Keratinocyte (primary cell): ENCODE data around the gene HTR2B. TPM values are rescaled to one million over a fixed set of nuclear protein-coding genes. Genes with fewer than 3 reads are reported as not detected.

Experiments
- DNase-seq: peaks from one replicate; pipeline ENCODE4 v3.0.0-alpha.2; 2011; ENCODE audit warnings: low read depth, missing footprints, low spot score
- FAIRE-seq: peaks from 2 replicates; lab custom pipeline; 2011; peaks lifted over from hg19 to GRCh38; lab: Jason Lieb, UNC
- H2AFZ ChIP-seq: 2 replicates; pipeline ENCODE4 v1.6.0; 2012; ENCODE audit warnings: low read length, control low read depth, inconsistent platforms; ENCODE audit not compliant: control insufficient read depth
- H3K27ac ChIP-seq: 2 replicates; pipeline ENCODE4 v1.5.1; 2011; ENCODE audit warnings: low read length; ENCODE audit not compliant: control insufficient read depth, insufficient read depth
- H3K27me3 ChIP-seq: 3 replicates; pipeline ENCODE4 v1.6.0; 2011; ENCODE audit warnings: low read length; ENCODE audit not compliant: control insufficient read depth, insufficient read depth; ENCODE audit errors: extremely low read depth
- H3K36me3 ChIP-seq, 2 experiments: 2 replicates in 1 of 2; 3 replicates in 1 of 2; pipeline ENCODE4 v1.5.1; 2011; ENCODE audit warnings: low read length in 2 of 2, mild to moderate bottlenecking in 1 of 2; ENCODE audit not compliant: control insufficient read depth in 2 of 2, insufficient read depth in 2 of 2; ENCODE audit errors: extremely low read depth in 1 of 2
- H3K4me1 ChIP-seq: 3 replicates; pipeline ENCODE4 v1.5.1; 2011; ENCODE audit warnings: low read length; ENCODE audit not compliant: control insufficient read depth, insufficient read depth; ENCODE audit errors: extremely low read depth
- H3K4me2 ChIP-seq: 3 replicates; pipeline ENCODE4 v1.6.0; 2011; ENCODE audit warnings: low read depth, low read length; ENCODE audit not compliant: control insufficient read depth, insufficient read depth; ENCODE audit errors: extremely low read depth
- H3K4me3 ChIP-seq, 3 experiments: fragments of 200-600 bp in 1 of 3; sonication (generic) in 1 of 3; 2 replicates in 2 of 3; 3 replicates in 1 of 3; pipeline ENCODE4 v1.5.1; 2011 to 2016; ENCODE audit warnings: low read length in 3 of 3, mild to moderate bottlenecking in 3 of 3, control low read depth in 2 of 3, inconsistent platforms in 1 of 3, low read depth in 1 of 3, mixed read lengths in 1 of 3, mixed run types in 1 of 3, moderate library complexity in 1 of 3; ENCODE audit not compliant: control insufficient read depth in 2 of 3, insufficient read depth in 2 of 3; ENCODE audit errors: extremely low read depth in 1 of 3
- H3K79me2 ChIP-seq: 2 replicates; pipeline ENCODE4 v1.6.0; 2012; ENCODE audit warnings: low read length; ENCODE audit not compliant: control insufficient read depth, insufficient read depth
- H3K9ac ChIP-seq: 3 replicates; pipeline ENCODE4 v1.6.0; 2011; ENCODE audit warnings: low read length; ENCODE audit not compliant: control insufficient read depth, insufficient read depth; ENCODE audit errors: extremely low read depth
- H3K9me1 ChIP-seq: 3 replicates; pipeline ENCODE4 v1.6.0; 2011; ENCODE audit warnings: low read length; ENCODE audit not compliant: control insufficient read depth, insufficient read depth; ENCODE audit errors: extremely low read depth
- H3K9me3 ChIP-seq: 2 replicates; pipeline ENCODE4 v1.5.1; 2012; ENCODE audit warnings: low read depth, low read length; ENCODE audit not compliant: control insufficient read depth
- H4K20me1 ChIP-seq: 3 replicates; pipeline ENCODE4 v1.6.0; 2011; ENCODE audit warnings: low read length; ENCODE audit not compliant: control insufficient read depth, insufficient read depth; ENCODE audit errors: extremely low read depth
- EZH2 ChIP-seq: IDR thresholded peaks from one replicate; pipeline ENCODE4 v1.6.1; 2012; ENCODE audit warnings: inconsistent platforms, mild to moderate bottlenecking, low read length, moderate library complexity
- dilution Hi-C: fragments of 300-500 bp; cut with MboI; formaldehyde crosslinking; loops from one replicate; pipeline ENCODE4 v1.7.0; 2020; ENCODE audit warnings: low sequenced_read_pairs; ENCODE audit not compliant: extremely low pct_ligation_motif_present
- polyA plus RNA-seq, 5 experiments: library from polyadenylated mRNA; depleted of rRNA in 3 of 5; stranded (reverse) in 3 of 5; stranded (forward) in 1 of 5; unstranded in 1 of 5; fragments of >200 nt; gene quantifications; 1 replicate in 1 of 5; 2 replicates in 3 of 5; 3 replicates in 1 of 5; pipeline versions ENCODE4 v1.2.1 to v1.2.3, GENCODE V29; 2011 to 2012; ENCODE audit warnings: missing spikeins in 2 of 5, low read depth in 1 of 5, low replicate concordance in 1 of 5
- small RNA-seq, 3 experiments: library from RNA; depleted of rRNA; stranded (forward); fragments of <200 nt; gene quantifications; one replicate each; pipeline ENCODE3, GENCODE V24; 2012; ENCODE audit warnings: low read depth in 3 of 3, low replicate concordance in 1 of 3; ENCODE audit not compliant: insufficient read length in 3 of 3
- TF ChIP-seq, protein P1 (sequence below), 3 experiments: IDR thresholded peaks in 1 of 3; conservative IDR thresholded peaks in 1 of 3; optimal IDR thresholded peaks in 1 of 3; 2 replicates in 2 of 3; 3 replicates in 1 of 3; pipeline versions ENCODE3 to v1.5.1; 2011; ENCODE audit warnings: low read length in 3 of 3, mild to moderate bottlenecking in 3 of 3, moderate library complexity in 2 of 3, control low read depth in 1 of 3, inconsistent platforms in 1 of 3; ENCODE audit not compliant: insufficient read depth in 2 of 3; ENCODE audit errors: extremely low read depth in 1 of 3

The HTR2B gene
- polyA plus RNA-seq, 1 donor (not counting 4 experiments of a cell fraction or from before 2014, with no cell fraction given): not detected

DNA sequence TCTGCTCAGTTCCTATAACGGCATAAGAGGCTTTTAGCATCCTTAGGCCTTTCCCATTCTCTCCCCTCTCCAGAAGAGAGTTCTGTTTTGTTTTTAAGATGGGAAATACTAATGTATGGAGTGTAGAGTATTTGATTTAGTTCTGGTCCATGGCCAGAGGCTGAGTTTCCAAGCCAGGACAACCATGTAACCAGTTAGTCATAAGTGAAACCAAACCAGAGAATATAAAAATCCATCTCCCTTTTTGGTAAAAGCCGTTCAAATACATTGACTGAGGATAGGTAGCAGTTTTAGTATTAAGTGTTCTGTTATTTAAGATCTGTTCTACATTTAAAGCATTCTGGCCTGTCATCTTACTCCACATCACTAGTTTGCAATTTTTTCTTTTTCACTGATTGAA, 65.1 kb downstream of the HTR2B start:
- H3K9ac ChIP-seq: no peak overlapping the region
- no peaks in the 10 kb centered on the region for H3K9me1 ChIP-seq
- DNase-seq (no peak), FAIRE-seq (no peak)
- H3K9me3 ChIP-seq: no peaks in the 10 kb centered on the region
- H3K4me3 ChIP-seq: no peak overlapping the region
- no peak overlapping the region for H2AFZ ChIP-seq
- peaks cover 12 to 15% of the 10 kb centered on the region in 2 experiments for H3K36me3 ChIP-seq
- H4K20me1 ChIP-seq: no peaks in the 10 kb centered on the region
- H3K4me2 ChIP-seq: peak overlapping the region; percentile 94
- H3K27me3 ChIP-seq: no peaks in the 10 kb centered on the region
- TF ChIP-seq EZH2: no peak
- TF ChIP-seq, protein P1, sequence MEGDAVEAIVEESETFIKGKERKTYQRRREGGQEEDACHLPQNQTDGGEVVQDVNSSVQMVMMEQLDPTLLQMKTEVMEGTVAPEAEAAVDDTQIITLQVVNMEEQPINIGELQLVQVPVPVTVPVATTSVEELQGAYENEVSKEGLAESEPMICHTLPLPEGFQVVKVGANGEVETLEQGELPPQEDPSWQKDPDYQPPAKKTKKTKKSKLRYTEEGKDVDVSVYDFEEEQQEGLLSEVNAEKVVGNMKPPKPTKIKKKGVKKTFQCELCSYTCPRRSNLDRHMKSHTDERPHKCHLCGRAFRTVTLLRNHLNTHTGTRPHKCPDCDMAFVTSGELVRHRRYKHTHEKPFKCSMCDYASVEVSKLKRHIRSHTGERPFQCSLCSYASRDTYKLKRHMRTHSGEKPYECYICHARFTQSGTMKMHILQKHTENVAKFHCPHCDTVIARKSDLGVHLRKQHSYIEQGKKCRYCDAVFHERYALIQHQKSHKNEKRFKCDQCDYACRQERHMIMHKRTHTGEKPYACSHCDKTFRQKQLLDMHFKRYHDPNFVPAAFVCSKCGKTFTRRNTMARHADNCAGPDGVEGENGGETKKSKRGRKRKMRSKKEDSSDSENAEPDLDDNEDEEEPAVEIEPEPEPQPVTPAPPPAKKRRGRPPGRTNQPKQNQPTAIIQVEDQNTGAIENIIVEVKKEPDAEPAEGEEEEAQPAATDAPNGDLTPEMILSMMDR (optimal IDR thresholded peaks at IDR 0.05 in 1 of 3, IDR thresholded peaks at IDR 0.05 in 1 of 3, conservative IDR thresholded peaks at IDR 0.05 in 1 of 3; ENCODE audit: extremely low read depth in 1 of 3, insufficient read depth in 2 of 3, low read length in 3 of 3): no peak
- peaks cover 63% of the 10 kb centered on the region for H3K79me2 ChIP-seq
- dilution Hi-C loops: no loop called here
- H3K4me1 ChIP-seq: peaks cover 25% of the 10 kb centered on the region
- peak overlapping the region; percentile 53 for H3K27ac ChIP-seq

DNA sequence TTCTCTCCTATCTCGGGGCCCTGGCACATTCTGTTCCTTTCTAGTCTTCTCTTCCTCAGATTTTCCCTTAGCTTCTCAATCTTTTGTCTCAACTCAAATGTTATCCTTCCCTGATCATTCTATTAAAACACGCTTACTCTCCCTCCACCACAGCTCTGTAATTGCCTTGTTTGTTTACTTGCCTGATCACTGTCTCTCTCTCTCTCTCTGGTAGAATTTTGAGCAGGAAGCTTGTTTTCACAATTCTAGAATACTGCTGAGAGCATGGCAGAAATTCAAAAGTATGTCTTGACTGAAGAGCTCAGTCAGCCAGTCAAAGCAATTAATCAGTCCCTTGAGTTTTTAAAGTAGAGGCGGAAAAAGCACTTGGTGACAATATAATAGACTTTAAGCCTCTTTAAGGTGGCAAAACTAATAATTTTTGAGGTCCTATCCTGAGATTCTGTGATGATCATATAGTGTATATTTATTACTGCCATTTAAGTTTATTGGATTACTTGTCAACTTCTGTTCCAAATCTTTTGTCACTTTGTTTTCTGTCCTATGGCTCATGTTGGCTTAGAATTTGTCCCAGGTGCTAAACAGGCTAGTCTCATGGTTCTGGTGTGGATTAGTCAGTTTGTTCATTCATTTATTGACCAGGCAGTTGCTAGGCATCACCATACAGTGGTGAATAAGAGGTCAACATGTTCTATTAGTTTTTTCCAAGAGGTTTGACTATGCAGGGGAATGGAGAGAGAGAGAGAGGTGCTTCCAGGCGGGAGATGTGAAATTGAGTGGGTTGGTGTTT, 65.9 kb downstream of the HTR2B start:
- Histone ChIP-seq H3K27ac (peak overlapping the region; percentile 96), H2AFZ (no peak overlapping the region), H3K9me1 (no peaks in the 10 kb centered on the region), H3K27me3 (no peaks in the 10 kb centered on the region), H3K9me3 (no peaks in the 10 kb centered on the region), H3K79me2 (peaks cover 63% of the 10 kb centered on the region), H3K4me3 (peak overlapping the region in 1 of 3 experiments; percentile 95), H3K4me1 (peaks cover 25% of the 10 kb centered on the region), H4K20me1 (no peaks in the 10 kb centered on the region), H3K36me3 (peaks cover 10 to 14% of the 10 kb centered on the region in 2 experiments), H3K4me2 (peak overlapping the region; percentile 94), H3K9ac (peak overlapping the region; percentile 99)
- dilution Hi-C loops: no loop called here
- FAIRE-seq (peak; percentile 36), DNase-seq (no peak)
- TF ChIP-seq EZH2: no peak
- TF ChIP-seq, protein P1 (optimal IDR thresholded peaks at IDR 0.05 in 1 of 3, IDR thresholded peaks at IDR 0.05 in 1 of 3, conservative IDR thresholded peaks at IDR 0.05 in 1 of 3; ENCODE audit: extremely low read depth in 1 of 3, insufficient read depth in 2 of 3, low read length in 3 of 3): no peak

Small RNA genes lying within 50 kb of the gene (small RNA-seq; reads per million reads assigned to genes)
- gene RNU1-93P: 0 reads per million in 3 experiments

Other genes starting within 250 kb of the HTR2B start
- gene GPR55, start 199.8 kb downstream of the HTR2B start, polyA plus RNA-seq: not detected in 3 replicates
- gene SPATA3, start 128.9 kb downstream of the HTR2B start, polyA plus RNA-seq: not detected in 3 replicates
- gene C2orf72, start 87.5 kb downstream of the HTR2B start, polyA plus RNA-seq: 0.05 to 0.09 TPM in 2 of 3 replicates, not detected in the other
- gene PSMD1, start 68.2 kb downstream of the HTR2B start, polyA plus RNA-seq: 198 to 267 TPM (median 262 TPM) in 3 replicates
- 16.2 to 17.9 TPM (median 16.5 TPM) in 3 replicates for gene ARMC9, start 73.6 kb upstream of the HTR2B start, polyA plus RNA-seq